Measurements from ENCODE around the gene ANKRD2.

DNA sequence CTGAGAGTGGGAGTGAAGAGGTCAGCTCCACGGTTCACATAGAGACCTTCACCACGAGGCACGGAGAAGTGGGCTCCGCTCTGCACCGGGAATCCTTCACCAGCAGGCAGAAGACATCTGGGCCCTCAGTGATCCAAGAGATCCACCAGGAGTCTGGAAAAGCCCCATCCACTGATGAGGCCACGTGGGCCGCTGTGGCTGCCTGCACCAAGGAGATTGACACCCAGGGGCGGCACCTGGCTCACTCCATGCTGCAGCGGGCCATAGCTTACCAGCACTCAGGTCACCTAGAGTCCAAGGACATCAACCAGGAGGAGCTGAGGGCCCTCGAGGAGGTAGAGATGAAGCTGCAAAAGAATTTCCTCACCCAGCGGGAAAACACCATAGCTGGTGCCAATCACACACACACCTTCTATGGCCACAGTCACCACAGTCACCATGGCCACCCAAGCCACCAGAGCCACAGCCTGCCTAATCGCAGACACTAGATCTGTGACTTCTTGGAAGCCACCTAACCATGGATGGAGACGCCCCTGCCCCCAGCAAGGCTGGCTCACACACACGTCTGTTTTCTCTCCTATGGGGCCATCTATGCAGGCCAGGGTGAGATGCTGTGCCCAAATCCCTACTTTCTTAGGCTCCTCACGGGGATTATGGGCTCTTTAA is 17.6 kb downstream of the ANKRD2 start:
- TF ChIP-seq FOXK2 (IDR thresholded peaks at IDR 0.05) (no peak), FOXA1 (IDR thresholded peaks at IDR 0.05) (no peak), ARNT (IDR thresholded peaks at IDR 0.05) (no peak), SP1 (IDR thresholded peaks at IDR 0.05) (no peak), FOXM1 (IDR thresholded peaks at IDR 0.05; ENCODE audit: borderline replicate concordance) (no peak), TARDBP (IDR thresholded peaks at IDR 0.05) (no peak), BHLHE40 (IDR thresholded peaks at IDR 0.05; ENCODE audit: borderline replicate concordance) (no peak), ELF4 (IDR thresholded peaks at IDR 0.05) (no peak), SUZ12 (IDR thresholded peaks at IDR 0.05) (no peak), NFRKB (IDR thresholded peaks at IDR 0.05) (no peak), ZNF384 (IDR thresholded peaks at IDR 0.05) (no peak), HDGF (IDR thresholded peaks at IDR 0.05; ENCODE audit: borderline replicate concordance) (no peak), LEF1 (IDR thresholded peaks at IDR 0.05; ENCODE audit: borderline replicate concordance) (no peak)
- TF ChIP-seq, protein P1, sequence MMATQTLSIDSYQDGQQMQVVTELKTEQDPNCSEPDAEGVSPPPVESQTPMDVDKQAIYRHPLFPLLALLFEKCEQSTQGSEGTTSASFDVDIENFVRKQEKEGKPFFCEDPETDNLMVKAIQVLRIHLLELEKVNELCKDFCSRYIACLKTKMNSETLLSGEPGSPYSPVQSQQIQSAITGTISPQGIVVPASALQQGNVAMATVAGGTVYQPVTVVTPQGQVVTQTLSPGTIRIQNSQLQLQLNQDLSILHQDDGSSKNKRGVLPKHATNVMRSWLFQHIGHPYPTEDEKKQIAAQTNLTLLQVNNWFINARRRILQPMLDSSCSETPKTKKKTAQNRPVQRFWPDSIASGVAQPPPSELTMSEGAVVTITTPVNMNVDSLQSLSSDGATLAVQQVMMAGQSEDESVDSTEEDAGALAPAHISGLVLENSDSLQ (IDR thresholded peaks at IDR 0.05) = no peak
